Measurements from ENCODE around the gene EEF1AKMT2. TPM values are rescaled to one million over a fixed set of nuclear protein-coding genes. Genes with fewer than 3 reads are reported as not detected.

The EEF1AKMT2 gene
- total and polyA plus RNA-seq, 9 of the 15 experiments (the other 6 are each of a cell fraction or from before 2014, with no cell fraction given), result 9.3 to 34.3 (median 23.7) TPM

DNA sequence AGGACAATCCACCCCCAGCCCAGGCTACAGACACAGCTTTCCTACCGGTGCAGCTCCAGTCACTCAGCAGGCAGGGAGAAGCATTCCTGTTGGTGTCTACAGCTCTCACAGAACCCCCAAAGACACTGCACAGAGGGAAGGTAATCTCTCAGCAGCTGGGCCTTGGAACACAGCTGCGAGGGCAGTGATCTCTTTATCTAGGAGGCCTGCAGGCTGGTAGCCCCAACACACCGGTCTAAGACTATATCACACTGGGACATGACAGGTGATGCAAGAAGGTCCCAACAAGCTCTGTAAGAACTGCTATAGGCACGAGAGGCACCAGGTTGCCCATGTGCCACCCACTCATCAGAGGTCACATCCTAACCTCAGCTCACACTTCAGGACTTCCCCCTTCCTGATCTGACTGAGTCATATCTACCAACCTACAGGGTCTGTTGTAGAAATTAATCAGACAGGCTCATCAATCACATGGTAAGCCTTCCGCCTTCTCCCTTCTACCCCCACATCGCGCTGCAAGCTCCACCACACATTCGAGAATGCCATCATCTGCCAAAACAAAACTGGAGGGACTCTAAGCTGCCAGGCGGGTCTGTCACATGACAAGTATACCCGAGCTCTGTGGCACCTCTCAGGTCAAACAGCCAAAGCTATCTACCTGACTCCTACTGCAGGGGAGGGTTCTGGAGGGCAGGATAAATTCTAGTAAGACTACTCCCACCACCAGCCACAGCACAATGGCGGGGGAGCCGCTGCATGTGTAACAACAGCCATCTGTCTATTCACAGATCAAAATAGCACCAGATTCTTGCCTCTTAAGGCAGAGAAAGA is 73.6 kb downstream of the EEF1AKMT2 start:
- peaks cover 26 to 40% of the 10 kb centered on the region in 2 experiments for H3K4me1 ChIP-seq (replicated peaks in 1 of 2; ENCODE audit: control insufficient read depth in 2 of 2, insufficient read depth in 2 of 2, low read length in 2 of 2)
- no peak for TF ChIP-seq ESRRA (IDR thresholded peaks at IDR 0.05; ENCODE audit: borderline replicate concordance, low read depth)
- no peak for TF ChIP-seq SETDB1 (IDR thresholded peaks at IDR 0.05; ENCODE audit: low read length)
- TF ChIP-seq MIER1 (IDR thresholded peaks at IDR 0.05; ENCODE audit: low read depth), result no peak
- TF ChIP-seq NFIC (IDR thresholded peaks at IDR 0.05), result peak; percentile 94
- TF ChIP-seq, protein P1, sequence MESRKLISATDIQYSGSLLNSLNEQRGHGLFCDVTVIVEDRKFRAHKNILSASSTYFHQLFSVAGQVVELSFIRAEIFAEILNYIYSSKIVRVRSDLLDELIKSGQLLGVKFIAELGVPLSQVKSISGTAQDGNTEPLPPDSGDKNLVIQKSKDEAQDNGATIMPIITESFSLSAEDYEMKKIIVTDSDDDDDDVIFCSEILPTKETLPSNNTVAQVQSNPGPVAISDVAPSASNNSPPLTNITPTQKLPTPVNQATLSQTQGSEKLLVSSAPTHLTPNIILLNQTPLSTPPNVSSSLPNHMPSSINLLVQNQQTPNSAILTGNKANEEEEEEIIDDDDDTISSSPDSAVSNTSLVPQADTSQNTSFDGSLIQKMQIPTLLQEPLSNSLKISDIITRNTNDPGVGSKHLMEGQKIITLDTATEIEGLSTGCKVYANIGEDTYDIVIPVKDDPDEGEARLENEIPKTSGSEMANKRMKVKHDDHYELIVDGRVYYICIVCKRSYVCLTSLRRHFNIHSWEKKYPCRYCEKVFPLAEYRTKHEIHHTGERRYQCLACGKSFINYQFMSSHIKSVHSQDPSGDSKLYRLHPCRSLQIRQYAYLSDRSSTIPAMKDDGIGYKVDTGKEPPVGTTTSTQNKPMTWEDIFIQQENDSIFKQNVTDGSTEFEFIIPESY (CRISPR knock-in tag; IDR thresholded peaks at IDR 0.05), result no peak
- TF ChIP-seq ETV5 (CRISPR knock-in tag; IDR thresholded peaks at IDR 0.05; ENCODE audit: low read depth), result no peak
- TF ChIP-seq MTA2 (IDR thresholded peaks at IDR 0.05; ENCODE audit: low read depth), result peak; percentile 95
- TF ChIP-seq OTX1 (CRISPR knock-in tag; IDR thresholded peaks at IDR 0.05), result no peak
- TF ChIP-seq ZNF586 (CRISPR knock-in tag; conservative IDR thresholded peaks at IDR 0.05), result 0 out of 2 replicates have a peak, but pooled peaks have one; percentile 47
- TF ChIP-seq, protein P2, sequence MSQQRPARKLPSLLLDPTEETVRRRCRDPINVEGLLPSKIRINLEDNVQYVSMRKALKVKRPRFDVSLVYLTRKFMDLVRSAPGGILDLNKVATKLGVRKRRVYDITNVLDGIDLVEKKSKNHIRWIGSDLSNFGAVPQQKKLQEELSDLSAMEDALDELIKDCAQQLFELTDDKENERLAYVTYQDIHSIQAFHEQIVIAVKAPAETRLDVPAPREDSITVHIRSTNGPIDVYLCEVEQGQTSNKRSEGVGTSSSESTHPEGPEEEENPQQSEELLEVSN (IDR thresholded peaks at IDR 0.05; ENCODE audit: borderline replicate concordance in 1 of 2, extremely low read depth in 1 of 2, insufficient read depth in 1 of 2, insufficient read length in 1 of 2, low read depth in 1 of 2, low read length in 1 of 2, poor library complexity in 1 of 2, severe bottlenecking in 1 of 2), result no peak
- no peak for TF ChIP-seq RBFOX2 (IDR thresholded peaks at IDR 0.05; ENCODE audit: low read depth, low read length)
- TF ChIP-seq, protein P3, sequence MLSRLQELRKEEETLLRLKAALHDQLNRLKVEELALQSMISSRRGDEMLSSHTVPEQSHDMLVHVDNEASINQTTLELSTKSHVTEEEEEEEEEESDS (CRISPR knock-in tag; IDR thresholded peaks at IDR 0.05), result no peak
- TF ChIP-seq EP400 (IDR thresholded peaks at IDR 0.05), result peak; percentile 69
- TF ChIP-seq RBM22 (IDR thresholded peaks at IDR 0.05; ENCODE audit: low read depth, low read length, poor library complexity, severe bottlenecking), result no peak
- no peak for TF ChIP-seq KLF6 (CRISPR knock-in tag; IDR thresholded peaks at IDR 0.05; ENCODE audit: borderline replicate concordance)
- TF ChIP-seq ZKSCAN8 (CRISPR knock-in tag; IDR thresholded peaks at IDR 0.05), result peak; percentile 44; the same call in 1 of the 2 replicates
- no peak for TF ChIP-seq ARID2 (IDR thresholded peaks at IDR 0.05)
- no peak for TF ChIP-seq RBM17 (IDR thresholded peaks at IDR 0.05; ENCODE audit: borderline replicate concordance, low read depth, low read length)
- peak; percentile 97 for TF ChIP-seq NCOR1 (IDR thresholded peaks at IDR 0.05)

More for the DNA sequence above, 73.6 kb downstream of the EEF1AKMT2 start:
- H3K9me1 ChIP-seq (ENCODE audit: control insufficient read depth, insufficient read depth, low read length), result no peaks in the 10 kb centered on the region
- FAIRE-seq, result peak; percentile 93
- ChIA-PET CTCF (ENCODE audit: low intra/inter-chr PET ratio) (no interaction called here), POLR2A (interaction anchor here (0.6 to 3.1 kb wide), 22 partner anchors 8 to 140 kb away, joined by 3 to 14 read pairs (median 4); no protein-coding TSS in a partner anchor)
- H3K79me2 ChIP-seq (ENCODE audit: control insufficient read depth, insufficient read depth, low read length), result peaks cover 46% of the 10 kb centered on the region
- H3K4me3 ChIP-seq, result no peak overlapping the region; the same call in 1 of the 2 replicates
- peak; percentile 64 to 85 (median 75) for DNase-seq (ENCODE audit: extremely low read depth in 1 of 4, low spot score in 3 of 4)
- no peaks in the 10 kb centered on the region for H3K27me3 ChIP-seq (ENCODE audit: control insufficient read depth in 2 of 2, insufficient read depth in 2 of 2, low read length in 2 of 2)
- BruUV-seq (replicated peaks), result no TSS peak
- ATAC-seq, result peak; percentile 88
- peaks cover 24% of the 10 kb centered on the region; the same call in 2 of the 3 replicates for H3K36me3 ChIP-seq (ENCODE audit: control insufficient read depth, insufficient read depth, low read length)
- in situ Hi-C loops (cut with MboI), result no loop called here
- H2AFZ ChIP-seq (ENCODE audit: low read depth, low read length), result no peak overlapping the region
- no peaks in the 10 kb centered on the region for H3K9me3 ChIP-seq (replicated peaks; ENCODE audit: control insufficient read depth, insufficient read depth, low read depth, low read length)
- peak overlapping the region; percentile 75 for H3K4me2 ChIP-seq (ENCODE audit: insufficient read depth, low read length)
- peaks cover 9% of the 10 kb centered on the region; the same call in 1 of the 2 replicates for H4K20me1 ChIP-seq (replicated peaks; ENCODE audit: control insufficient read depth, insufficient read depth, low read length)
- H3K9ac ChIP-seq (ENCODE audit: insufficient read depth in 1 of 2, low read depth in 2 of 2, low read length in 2 of 2), result peak overlapping the region; percentile 19 to 52; a peak in 2 of 4 replicates
- WGBS (ENCODE audit: insufficient coverage, low coverage, missing lambda C conversion rate), result 3% methylated on average over 11 of the region's 12 CpGs
- intact Hi-C loops (cut with micrococcal nuclease), result loop anchor here (1.0 to 2.0 kb wide), 4 partner anchors 23 to 129 kb away; no protein-coding TSS in a partner anchor
- H3K27ac ChIP-seq (ENCODE audit: extremely low read depth, low read depth, low read length), result peak overlapping the region; percentile 83
